NCI-H748 treated with DMSO at 0.1 percent for 48 hours (cell line): ENCODE data around the gene TTYH3.
"Not testable (repeated sequence)": the region's sequence is repeated elsewhere in the genome, so short reads cannot be mapped to it uniquely, and the experiment has no call there.

Experiments
- DNase-seq: peaks from one replicate; lab custom pipeline; 2025; lab: John Stamatoyannopoulos, UW

TTYH3 gene

GRCh38 chr7:2631946-2632732 is at the start of gene TTYH3:
TSS of gene TTYH3 (plus strand) at chr7:2631986. CDS start at chr7:2632156, 170 bp downstream.
- no peak for DNase-seq

- no peak for DNase-seq
These were observed 49.6 kb upstream of the TTYH3 start for GRCh38 chr7:2582006-2582735.

- no peak for DNase-seq
These were observed 47.8 kb upstream of the TTYH3 start for GRCh38 chr7:2583798-2584580.

- no peak for DNase-seq
These were observed 46.3 kb upstream of the TTYH3 start for GRCh38 chr7:2585446-2585845.

- DNase-seq: no peak
These were observed 45.3 kb upstream of the TTYH3 start for GRCh38 chr7:2586326-2587020.

- no peak for DNase-seq
These were observed 44.7 kb upstream of the TTYH3 start for GRCh38 chr7:2587134-2587533.

- DNase-seq: no peak
These were observed 44.0 kb upstream of the TTYH3 start for GRCh38 chr7:2587778-2588177.

- DNase-seq: no peak
These were observed 42.4 kb upstream of the TTYH3 start for GRCh38 chr7:2589341-2589740.

GRCh38 chr7:2589941-2590340 is 41.8 kb upstream of the TTYH3 start:
- DNase-seq: not testable (repeated sequence)

- no peak for DNase-seq
These were observed 39.4 kb upstream of the TTYH3 start for GRCh38 chr7:2592375-2592865.

- DNase-seq: no peak
These were observed 38.6 kb upstream of the TTYH3 start for GRCh38 chr7:2593036-2593727.

- DNase-seq: no peak
These were observed 37.2 kb upstream of the TTYH3 start for GRCh38 chr7:2594599-2594998.

GRCh38 chr7:2595258-2595860 is 36.4 kb upstream of the TTYH3 start:
- DNase-seq: no peak

GRCh38 chr7:2596464-2597272 is 35.1 kb upstream of the TTYH3 start:
- no peak for DNase-seq

- no peak for DNase-seq
These were observed 34.5 kb upstream of the TTYH3 start for GRCh38 chr7:2597273-2597640.

- DNase-seq: no peak
These were observed 33.5 kb upstream of the TTYH3 start for GRCh38 chr7:2598154-2598823.

- no peak for DNase-seq
These were observed 30.7 kb upstream of the TTYH3 start for GRCh38 chr7:2601065-2601464.

GRCh38 chr7:2601907-2602306 is 29.9 kb upstream of the TTYH3 start:
- DNase-seq: no peak

- no peak for DNase-seq
These were observed 29.3 kb upstream of the TTYH3 start for GRCh38 chr7:2602406-2603043.
